HG03442 (cell line): ENCODE data around the gene ELOVL7.
"Not testable (repeated sequence)": the region's sequence is repeated elsewhere in the genome, so short reads cannot be mapped to it uniquely, and the experiment has no call there.

ENCODE experiments used
- ATAC-seq: cut with Tn5 transposase; IDR thresholded peaks from one replicate; pipeline ENCODE4 v1.9.1; 2021; ENCODE audit warnings: mild to moderate bottlenecking, moderate library complexity; ENCODE audit not compliant: unreplicated experiment

The ELOVL7 gene

GRCh38 chr5:60718166-60718892 lies 125.7 kb downstream of the ELOVL7 start:
- ATAC-seq: no peak

DNA sequence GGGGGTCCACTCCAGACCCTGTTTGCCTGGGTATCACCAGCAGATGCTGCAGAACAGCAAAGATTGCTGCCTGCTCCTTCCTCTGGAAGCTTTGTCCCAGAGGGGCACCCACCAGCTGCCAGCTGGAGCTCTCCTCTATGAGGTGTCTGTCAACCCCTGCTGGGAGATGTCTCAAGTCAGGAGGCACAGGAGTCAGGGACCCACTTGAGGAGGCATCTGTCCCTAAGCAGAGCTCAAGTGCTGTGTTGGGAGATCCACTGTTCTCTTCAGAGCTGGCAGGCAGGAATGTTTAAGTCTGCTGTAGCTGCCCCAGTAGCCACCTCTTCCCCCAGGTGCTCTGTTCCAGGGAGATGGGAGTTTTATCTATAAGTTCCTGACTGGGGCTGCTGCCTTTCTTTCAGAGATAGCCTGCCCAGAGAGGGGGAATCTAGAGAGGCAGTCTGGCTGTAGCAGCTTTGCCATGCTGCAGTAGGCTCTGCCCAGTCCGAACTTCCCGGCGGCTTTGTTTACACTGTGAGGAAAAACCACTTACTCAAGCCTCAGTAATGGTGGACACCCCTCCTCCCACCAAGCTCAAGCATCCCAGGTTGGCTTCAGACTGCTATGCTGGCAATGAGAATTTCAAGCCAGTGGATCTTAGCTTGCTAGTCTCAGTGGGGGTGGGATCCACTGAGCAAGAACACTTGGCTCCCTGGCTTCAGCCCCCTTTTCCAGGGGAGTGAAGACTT lies 128.7 kb downstream of the ELOVL7 start:
- ATAC-seq: not testable (repeated sequence)

DNA sequence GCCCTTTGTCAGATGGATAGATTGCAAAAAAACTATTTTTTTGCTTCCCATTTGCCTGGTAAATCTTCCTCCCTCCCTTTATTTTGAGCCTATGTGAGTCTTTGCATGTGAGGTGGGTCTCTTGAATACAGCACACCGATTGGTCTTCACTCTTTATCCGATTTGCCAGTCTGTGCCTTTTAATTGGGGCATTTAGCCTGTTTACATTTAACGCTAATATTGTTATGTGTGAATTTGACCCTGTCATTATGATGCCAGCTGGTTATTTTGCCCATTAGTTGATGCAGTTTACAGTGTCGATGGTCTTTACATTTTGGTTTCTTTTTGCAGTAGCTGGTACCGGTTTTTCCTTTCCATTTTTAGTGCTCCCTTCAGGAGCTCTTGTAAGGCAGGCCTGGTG lies 131.1 kb downstream of the ELOVL7 start:
- ATAC-seq: no peak

GRCh38 chr5:60711892-60712291 lies 132.2 kb downstream of the ELOVL7 start:
- ATAC-seq: not testable (repeated sequence)

GRCh38 chr5:60710362-60710761 lies 133.7 kb downstream of the ELOVL7 start:
- no peak for ATAC-seq

DNA sequence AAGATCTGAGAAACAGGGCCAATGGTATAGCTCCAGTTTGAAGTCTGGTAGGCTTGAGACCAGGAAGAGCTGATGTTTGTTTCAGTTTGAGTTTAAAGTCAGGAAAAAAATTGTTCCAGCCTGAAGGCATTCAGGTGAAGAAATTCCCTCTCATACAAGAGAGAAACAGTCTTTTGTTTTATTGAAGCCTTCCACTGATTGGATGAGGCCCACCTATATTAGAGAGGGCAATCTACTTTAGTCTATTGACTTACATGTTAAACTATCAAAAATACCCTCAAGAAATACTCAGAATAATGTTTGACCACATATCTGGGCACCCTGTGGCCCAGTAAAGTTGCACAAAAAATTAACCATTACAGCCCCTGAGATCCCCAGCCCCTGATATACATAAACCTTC lies 138.9 kb downstream of the ELOVL7 start:
- ATAC-seq: no peak

DNA sequence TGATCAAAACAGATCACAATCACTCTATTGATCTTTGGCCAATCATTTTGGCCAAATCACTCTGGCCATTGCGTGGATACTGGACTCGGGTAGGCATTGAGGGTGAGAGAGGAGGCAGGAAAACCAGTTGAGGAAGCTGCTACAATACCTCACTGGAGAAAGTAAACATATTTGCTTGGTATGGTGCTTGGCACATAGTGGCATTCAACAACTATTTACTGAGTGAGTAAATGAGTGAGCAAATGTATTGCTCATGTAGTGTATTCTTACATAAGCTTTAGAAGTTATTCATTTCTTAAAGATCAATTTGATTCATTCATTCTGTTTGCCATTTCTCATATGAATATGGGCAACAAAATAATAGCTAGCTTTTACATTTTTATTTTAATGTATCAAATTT lies 140.1 kb downstream of the ELOVL7 start:
- no peak for ATAC-seq
